ENCODE data around the gene CDK2AP2. TPM values are rescaled to one million over a fixed set of nuclear protein-coding genes. Genes with fewer than 3 reads are reported as not detected.
A peak's percentile ranks its signal among the peaks of the same experiment; 100 is the strongest.
"Not testable (repeated sequence)": the region's sequence is repeated elsewhere in the genome, so short reads cannot be mapped to it uniquely, and the experiment has no call there.

Gene CDK2AP2
- total RNA-seq, 2 donors from 2014 or later: 33.8 to 45.6 TPM

GRCh38 chr11:67485873-67486361 lies 22.0 kb downstream of the CDK2AP2 start:
- H3K36me3 Mint-ChIP-seq (ENCODE audit: low read depth); ATAC-seq; DNase-seq; H3K9me3 ChIP-seq (ENCODE audit: control insufficient read depth, low read length, poor library complexity, severe bottlenecking); H3K27me3 Mint-ChIP-seq: not testable (repeated sequence)
- peaks cover 61% of the 10 kb centered on the region for H3K4me1 Mint-ChIP-seq
- H3K4me3 Mint-ChIP-seq: peak overlapping the region; percentile 96
- peak overlapping the region; percentile 99 for H3K27ac Mint-ChIP-seq

GRCh38 chr11:67484847-67485311 lies 23.1 kb downstream of the CDK2AP2 start:
- no peaks in the 10 kb centered on the region for H3K27me3 Mint-ChIP-seq
- H3K4me3 Mint-ChIP-seq: peak overlapping the region; percentile 96
- H3K4me1 Mint-ChIP-seq: peaks cover 57% of the 10 kb centered on the region
- H3K27ac Mint-ChIP-seq: peak overlapping the region; percentile 99
- H3K36me3 Mint-ChIP-seq (ENCODE audit: low read depth): peaks cover 7% of the 10 kb centered on the region
- H3K9me3 ChIP-seq (ENCODE audit: control insufficient read depth, low read length, poor library complexity, severe bottlenecking): no peaks in the 10 kb centered on the region
- DNase-seq (peak in 2 of 3 donors; percentile 44 to 53), ATAC-seq (peak; percentile 30)

GRCh38 chr11:67483831-67484665 lies 23.9 kb downstream of the CDK2AP2 start:
- peaks cover 7% of the 10 kb centered on the region for H3K36me3 Mint-ChIP-seq (ENCODE audit: low read depth)

GRCh38 chr11:67482827-67483798 lies 24.8 kb downstream of the CDK2AP2 start, which contains the start of gene AIP:
AIP (plus strand) TSS chr11:67483026; CDS start chr11:67483159, 133 bp downstream.
- Mint-ChIP-seq H3K27ac (peak within 1 kb of the TSS; percentile 99), H3K36me3 (ENCODE audit: low read depth) (peaks cover 7% of the 10 kb centered on the region), H3K4me1 (peaks cover 52% of the 10 kb centered on the region), H3K27me3 (no peaks in the 10 kb centered on the region), H3K4me3 (peak within 1 kb of the TSS; percentile 96)
- ATAC-seq (peak; percentile 83), DNase-seq (peak; percentile 87 to 97 (median 92))
- no peaks in the 10 kb centered on the region for H3K9me3 ChIP-seq (ENCODE audit: control insufficient read depth, low read length, poor library complexity, severe bottlenecking)

More at GRCh38 chr11:67483831-67484665, 23.9 kb downstream of the CDK2AP2 start:
- Mint-ChIP-seq H3K4me3 (peak overlapping the region; percentile 96), H3K27me3 (no peaks in the 10 kb centered on the region), H3K4me1 (peaks cover 57% of the 10 kb centered on the region), H3K27ac (peak overlapping the region; percentile 99)
- ATAC-seq (peak; percentile 38), DNase-seq (peak in 1 of 3 donors; percentile 34)
- no peaks in the 10 kb centered on the region for H3K9me3 ChIP-seq (ENCODE audit: control insufficient read depth, low read length, poor library complexity, severe bottlenecking)

GRCh38 chr11:67482275-67482826 lies 25.6 kb downstream of the CDK2AP2 start:
- H3K27me3 Mint-ChIP-seq: no peaks in the 10 kb centered on the region
- peaks cover 2% of the 10 kb centered on the region for H3K36me3 Mint-ChIP-seq (ENCODE audit: low read depth)
- peak overlapping the region; percentile 99 for H3K27ac Mint-ChIP-seq
- H3K4me1 Mint-ChIP-seq: peaks cover 44% of the 10 kb centered on the region
- DNase-seq (no peak), ATAC-seq (peak; percentile 16)
- no peaks in the 10 kb centered on the region for H3K9me3 ChIP-seq (ENCODE audit: control insufficient read depth, low read length, poor library complexity, severe bottlenecking)
- H3K4me3 Mint-ChIP-seq: peak overlapping the region; percentile 96

- H3K36me3 Mint-ChIP-seq (ENCODE audit: low read depth); H3K9me3 ChIP-seq (ENCODE audit: control insufficient read depth, low read length, poor library complexity, severe bottlenecking); H3K4me3 Mint-ChIP-seq; H3K27ac Mint-ChIP-seq; ATAC-seq; DNase-seq; H3K4me1 Mint-ChIP-seq; H3K27me3 Mint-ChIP-seq: not testable (repeated sequence)
Observed at GRCh38 chr11:67477344-67478050, 30.5 kb downstream of the CDK2AP2 start.

- H3K36me3 Mint-ChIP-seq (ENCODE audit: low read depth); ATAC-seq; H3K9me3 ChIP-seq (ENCODE audit: control insufficient read depth, low read length, poor library complexity, severe bottlenecking); H3K27me3 Mint-ChIP-seq; DNase-seq; H3K27ac Mint-ChIP-seq; H3K4me3 Mint-ChIP-seq; H3K4me1 Mint-ChIP-seq: not testable (repeated sequence)
Observed at GRCh38 chr11:67476692-67477091, 31.3 kb downstream of the CDK2AP2 start.

GRCh38 chr11:67472882-67473281 lies 35.1 kb downstream of the CDK2AP2 start:
- no peaks in the 10 kb centered on the region for H3K36me3 Mint-ChIP-seq (ENCODE audit: low read depth)
- no peak overlapping the region for H3K27ac Mint-ChIP-seq
- DNase-seq (no peak), ATAC-seq (no peak)
- no peaks in the 10 kb centered on the region for H3K9me3 ChIP-seq (ENCODE audit: control insufficient read depth, low read length, poor library complexity, severe bottlenecking)
- H3K4me1 Mint-ChIP-seq: peaks cover 4% of the 10 kb centered on the region
- H3K4me3 Mint-ChIP-seq: no peak overlapping the region
- no peaks in the 10 kb centered on the region for H3K27me3 Mint-ChIP-seq

GRCh38 chr11:67470337-67471002 lies 37.5 kb downstream of the CDK2AP2 start:
- Mint-ChIP-seq H3K36me3 (ENCODE audit: low read depth) (no peaks in the 10 kb centered on the region), H3K4me3 (no peak overlapping the region), H3K27me3 (no peaks in the 10 kb centered on the region), H3K4me1 (peaks cover 11% of the 10 kb centered on the region), H3K27ac (peak overlapping the region; percentile 93)
- ATAC-seq: no peak
- no peaks in the 10 kb centered on the region for H3K9me3 ChIP-seq (ENCODE audit: control insufficient read depth, low read length, poor library complexity, severe bottlenecking)
- DNase-seq: no peak

- Mint-ChIP-seq H3K27ac (peak overlapping the region; percentile 93), H3K4me3 (peak overlapping the region; percentile 92), H3K4me1 (peaks cover 18% of the 10 kb centered on the region), H3K27me3 (no peaks in the 10 kb centered on the region), H3K36me3 (ENCODE audit: low read depth) (no peaks in the 10 kb centered on the region)
- ATAC-seq: no peak
- H3K9me3 ChIP-seq (ENCODE audit: control insufficient read depth, low read length, poor library complexity, severe bottlenecking): no peaks in the 10 kb centered on the region
- no peak for DNase-seq
Observed at GRCh38 chr11:67469508-67469811, 38.5 kb downstream of the CDK2AP2 start.

- peaks cover 20% of the 10 kb centered on the region for H3K4me1 Mint-ChIP-seq
- DNase-seq (peak; percentile 87 to 89 (median 89)), ATAC-seq (peak; percentile 82)
- no peaks in the 10 kb centered on the region for H3K27me3 Mint-ChIP-seq
- H3K9me3 ChIP-seq (ENCODE audit: control insufficient read depth, low read length, poor library complexity, severe bottlenecking): no peaks in the 10 kb centered on the region
- no peaks in the 10 kb centered on the region for H3K36me3 Mint-ChIP-seq (ENCODE audit: low read depth)
- peak within 1 kb of the TSS; percentile 92 for H3K4me3 Mint-ChIP-seq
- peak within 1 kb of the TSS; percentile 93 for H3K27ac Mint-ChIP-seq
Observed at GRCh38 chr11:67468759-67469507, 39.0 kb downstream of the CDK2AP2 start, which contains the start of gene TMEM134. TMEM134 (minus strand) TSS chr11:67469251; CDS start chr11:67469192, 59 bp downstream.
